ENCODE results near the gene NHLRC4. TPM values are rescaled to one million over a fixed set of nuclear protein-coding genes. Genes with fewer than 3 reads are reported as not detected.

Gene NHLRC4
- total and polyA plus RNA-seq, 2 of the 4 experiments (the other 2 are of a cell fraction) = 0.72 to 0.84 TPM

- H2BK15ac ChIP-seq (ENCODE audit: low read depth, low read length) = no peak overlapping the region
- no peaks in the 10 kb centered on the region for H3K9me3 ChIP-seq (ENCODE audit: control insufficient read depth, insufficient read depth, low read length)
- ATAC-seq (ENCODE audit: low read depth) (no peak), DNase-seq (no peak)
- H2BK120ac ChIP-seq (ENCODE audit: low read depth, low read length) = no peak overlapping the region
- H2AK9ac ChIP-seq (replicated peaks; ENCODE audit: low read depth, low read length, poor library complexity) = no peak overlapping the region
- dilution Hi-C loops (cut with HindIII; ENCODE audit: low sequenced_read_pairs, unreplicated experiment) (no loop called here), in situ Hi-C loops (cut with MboI; ENCODE audit: low sequenced_read_pairs) (no loop called here), intact Hi-C loops (cut with micrococcal nuclease) (no loop called here)
- H3K4ac ChIP-seq (ENCODE audit: low read depth, low read length) = no peak overlapping the region
- H3K36me3 ChIP-seq (ENCODE audit: control insufficient read depth, insufficient read depth, low read length) = peaks cover 15% of the 10 kb centered on the region; the same call in 1 of the 2 replicates
- H2AK5ac ChIP-seq (ENCODE audit: low read depth, low read length) = no peak overlapping the region
- no TSS peak for BruUV-seq (replicated peaks)
- H3K4me1 ChIP-seq (ENCODE audit: control insufficient read depth, insufficient read depth, low read length) = peaks cover 12% of the 10 kb centered on the region
- no peak overlapping the region for H4K5ac ChIP-seq (ENCODE audit: low read depth, low read length)
- H3K4me2 ChIP-seq (ENCODE audit: low read depth, low read length) = no peak overlapping the region
- ChIA-PET POLR2A (ENCODE audit: unreplicated experiment) (no interaction called here), CTCF (no interaction called here)
- H3K14ac ChIP-seq (replicated peaks; ENCODE audit: low read depth, low read length) = no peak overlapping the region
- H4K91ac ChIP-seq (ENCODE audit: insufficient read depth, low read depth, low read length) = no peak overlapping the region
- H3K18ac ChIP-seq (ENCODE audit: low read depth, low read length) = no peak overlapping the region
- peaks cover 11% of the 10 kb centered on the region; the same call in 1 of the 2 replicates for H3K9me1 ChIP-seq (ENCODE audit: insufficient read depth, low read length)
- TF ChIP-seq, protein P1, sequence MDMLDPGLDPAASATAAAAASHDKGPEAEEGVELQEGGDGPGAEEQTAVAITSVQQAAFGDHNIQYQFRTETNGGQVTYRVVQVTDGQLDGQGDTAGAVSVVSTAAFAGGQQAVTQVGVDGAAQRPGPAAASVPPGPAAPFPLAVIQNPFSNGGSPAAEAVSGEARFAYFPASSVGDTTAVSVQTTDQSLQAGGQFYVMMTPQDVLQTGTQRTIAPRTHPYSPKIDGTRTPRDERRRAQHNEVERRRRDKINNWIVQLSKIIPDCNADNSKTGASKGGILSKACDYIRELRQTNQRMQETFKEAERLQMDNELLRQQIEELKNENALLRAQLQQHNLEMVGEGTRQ (IDR thresholded peaks at IDR 0.05; ENCODE audit: low read depth, low read length) = no peak
- TF ChIP-seq MAZ (IDR thresholded peaks at IDR 0.05; ENCODE audit: borderline replicate concordance, low read depth, low read length) (no peak), RAD21 (IDR thresholded peaks at IDR 0.05; ENCODE audit: low read length) (no peak)
- WGBS, 2 experiments (ENCODE audit: extremely low coverage in 2 of 2, insufficient read length in 1 of 2) = 94% methylated on average over 13 of the region's 21 CpGs; no CpG with 5 or more reads in 1 of the 2 experiments
- H4K20me1 ChIP-seq (ENCODE audit: insufficient read depth, low read length) = peaks cover 70% of the 10 kb centered on the region
- peaks cover 11 to 71% of the 10 kb centered on the region in 2 experiments for H3K79me1 ChIP-seq (ENCODE audit: low read depth in 1 of 2, low read length in 2 of 2)
- H3K27ac ChIP-seq (ENCODE audit: insufficient read depth, low read length) = no peak overlapping the region
- H3K9ac ChIP-seq (ENCODE audit: low read depth, low read length) = no peak overlapping the region
- H2AFZ ChIP-seq (replicated peaks; ENCODE audit: low read length, poor library complexity) = no peak overlapping the region
- no peak overlapping the region for H3K4me3 ChIP-seq (ENCODE audit: insufficient read depth, low read depth, low read length)
- no peaks in the 10 kb centered on the region for H3K27me3 ChIP-seq (ENCODE audit: control insufficient read depth, insufficient read depth, low read length)
- no peak overlapping the region for H2BK5ac ChIP-seq (ENCODE audit: low read depth, low read length, poor library complexity, severe bottlenecking)
- no peak overlapping the region for H3K56ac ChIP-seq (ENCODE audit: extremely low read depth, insufficient read depth, low read length)
- no peak overlapping the region for H3K23ac ChIP-seq (ENCODE audit: low read depth, low read length)
- no peak overlapping the region for H4K8ac ChIP-seq (ENCODE audit: low read depth in 2 of 2, low read length in 2 of 2)
- no peak overlapping the region for H2BK20ac ChIP-seq (ENCODE audit: low read depth, low read length)
These were observed 32.7 kb upstream of the NHLRC4 start for GRCh38 chr16:534135-534534.
